GM19452 (cell line): ENCODE measurements around the gene L3MBTL3.

Experiments used
- ATAC-seq: cut with Tn5 transposase; IDR thresholded peaks from one replicate; pipeline ENCODE4 v1.9.1; 2021; ENCODE audit not compliant: unreplicated experiment

L3MBTL3 gene

GRCh38 chr6:130176378-130176777 is 158.0 kb downstream of the L3MBTL3 start:
- ATAC-seq = no peak

- ATAC-seq = no peak
These were observed 160.3 kb downstream of the L3MBTL3 start for GRCh38 chr6:130178692-130179091.

- ATAC-seq = no peak
These were observed 164.1 kb downstream of the L3MBTL3 start for GRCh38 chr6:130182466-130182865.

- no peak for ATAC-seq
These were observed 165.2 kb downstream of the L3MBTL3 start for GRCh38 chr6:130183271-130184222.

GRCh38 chr6:130185658-130186057 is 167.3 kb downstream of the L3MBTL3 start:
- no peak for ATAC-seq

GRCh38 chr6:130187335-130188206 is 169.2 kb downstream of the L3MBTL3 start:
- ATAC-seq = no peak

- ATAC-seq = no peak
These were observed 170.0 kb downstream of the L3MBTL3 start for GRCh38 chr6:130188207-130188899.

GRCh38 chr6:130189531-130190397 is 171.4 kb downstream of the L3MBTL3 start:
- no peak for ATAC-seq
